Measurements from ENCODE around the gene PPFIBP2. TPM values are rescaled to one million over a fixed set of nuclear protein-coding genes. Genes with fewer than 3 reads are reported as not detected.
"Not testable (repeated sequence)": the region's sequence is repeated elsewhere in the genome, so short reads cannot be mapped to it uniquely, and the experiment has no call there.

Gene PPFIBP2
- total RNA-seq, 1 donor from 2014 or later = 64.1 TPM

DNA sequence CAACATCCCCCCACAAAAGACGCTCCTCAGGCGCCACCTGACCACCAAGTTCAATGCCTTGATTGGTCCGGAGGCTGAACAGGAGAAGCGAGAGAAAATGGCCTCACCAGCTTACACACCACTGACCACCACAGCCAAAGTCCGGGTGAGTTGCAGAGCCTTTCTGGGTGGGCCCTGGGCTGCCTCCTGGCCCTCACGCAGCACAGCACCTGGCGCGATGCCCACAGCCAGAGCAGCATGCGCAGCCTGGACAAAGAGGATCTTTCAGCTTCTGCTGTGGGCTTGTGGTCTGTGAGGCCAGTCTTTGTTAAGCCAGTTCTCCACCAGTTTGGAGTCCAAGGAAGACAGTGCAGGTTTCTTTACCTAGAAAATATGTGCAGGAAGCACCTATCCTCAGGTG, 137.9 kb downstream of the PPFIBP2 start:
- no peak overlapping the region for H3K4me3 Mint-ChIP-seq (ENCODE audit: low read depth)
- H3K36me3 Mint-ChIP-seq (ENCODE audit: insufficient read depth) = peaks cover 24% of the 10 kb centered on the region
- peaks cover 16% of the 10 kb centered on the region for H3K4me1 Mint-ChIP-seq (ENCODE audit: low read depth)
- TF ChIP-seq, protein P1, sequence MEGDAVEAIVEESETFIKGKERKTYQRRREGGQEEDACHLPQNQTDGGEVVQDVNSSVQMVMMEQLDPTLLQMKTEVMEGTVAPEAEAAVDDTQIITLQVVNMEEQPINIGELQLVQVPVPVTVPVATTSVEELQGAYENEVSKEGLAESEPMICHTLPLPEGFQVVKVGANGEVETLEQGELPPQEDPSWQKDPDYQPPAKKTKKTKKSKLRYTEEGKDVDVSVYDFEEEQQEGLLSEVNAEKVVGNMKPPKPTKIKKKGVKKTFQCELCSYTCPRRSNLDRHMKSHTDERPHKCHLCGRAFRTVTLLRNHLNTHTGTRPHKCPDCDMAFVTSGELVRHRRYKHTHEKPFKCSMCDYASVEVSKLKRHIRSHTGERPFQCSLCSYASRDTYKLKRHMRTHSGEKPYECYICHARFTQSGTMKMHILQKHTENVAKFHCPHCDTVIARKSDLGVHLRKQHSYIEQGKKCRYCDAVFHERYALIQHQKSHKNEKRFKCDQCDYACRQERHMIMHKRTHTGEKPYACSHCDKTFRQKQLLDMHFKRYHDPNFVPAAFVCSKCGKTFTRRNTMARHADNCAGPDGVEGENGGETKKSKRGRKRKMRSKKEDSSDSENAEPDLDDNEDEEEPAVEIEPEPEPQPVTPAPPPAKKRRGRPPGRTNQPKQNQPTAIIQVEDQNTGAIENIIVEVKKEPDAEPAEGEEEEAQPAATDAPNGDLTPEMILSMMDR (IDR thresholded peaks at IDR 0.05; ENCODE audit: unreplicated experiment) = no peak
- H3K27me3 Mint-ChIP-seq = no peaks in the 10 kb centered on the region
- no peaks in the 10 kb centered on the region for H3K9me3 Mint-ChIP-seq (ENCODE audit: low read depth)
- H3K27ac Mint-ChIP-seq = peak overlapping the region; percentile 82
- DNase-seq (ENCODE audit: low spot score, unreplicated experiment) = no peak

DNA sequence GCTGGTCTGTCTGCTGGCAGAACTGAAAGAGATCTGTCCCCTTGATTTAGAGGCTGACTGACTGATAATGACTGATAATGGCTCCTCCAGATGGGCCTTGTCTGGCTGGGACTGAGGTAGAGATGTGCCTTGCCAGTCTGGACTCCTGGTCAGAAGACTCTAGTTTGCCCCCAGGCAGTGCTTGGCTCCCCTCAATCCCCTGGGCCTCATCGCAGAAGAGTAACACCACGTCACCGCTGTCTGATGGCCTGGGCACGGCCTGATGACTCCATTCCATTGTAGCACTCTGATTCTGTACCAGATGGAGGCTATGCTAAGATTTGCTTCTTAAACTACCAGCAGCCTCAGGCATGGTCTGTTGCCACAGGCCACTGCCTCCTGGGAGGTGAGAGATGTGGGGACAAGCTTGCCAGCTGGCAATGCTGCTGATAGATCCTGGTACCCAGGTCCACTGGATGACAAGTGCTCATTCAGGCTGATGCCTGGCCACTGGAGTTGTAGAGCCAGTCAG, 140.5 kb downstream of the PPFIBP2 start:
- Mint-ChIP-seq H3K36me3 (ENCODE audit: insufficient read depth) (peaks cover 24% of the 10 kb centered on the region), H3K27ac (no peak overlapping the region), H3K27me3 (no peaks in the 10 kb centered on the region), H3K4me1 (ENCODE audit: low read depth) (no peaks in the 10 kb centered on the region), H3K9me3 (ENCODE audit: low read depth) (no peaks in the 10 kb centered on the region), H3K4me3 (ENCODE audit: low read depth) (no peak overlapping the region)
- DNase-seq (ENCODE audit: low spot score, unreplicated experiment) = no peak
- TF ChIP-seq, protein P1 (IDR thresholded peaks at IDR 0.05; ENCODE audit: unreplicated experiment) = no peak

- no peaks in the 10 kb centered on the region for H3K9me3 Mint-ChIP-seq (ENCODE audit: low read depth)
- peaks cover 16% of the 10 kb centered on the region for H3K36me3 Mint-ChIP-seq (ENCODE audit: insufficient read depth)
- no peaks in the 10 kb centered on the region for H3K4me1 Mint-ChIP-seq (ENCODE audit: low read depth)
- TF ChIP-seq, protein P1 (IDR thresholded peaks at IDR 0.05; ENCODE audit: unreplicated experiment) = no peak
- DNase-seq (ENCODE audit: low spot score, unreplicated experiment) = no peak
- no peak overlapping the region for H3K4me3 Mint-ChIP-seq (ENCODE audit: low read depth)
- H3K27ac Mint-ChIP-seq = no peak overlapping the region
- H3K27me3 Mint-ChIP-seq = no peaks in the 10 kb centered on the region
Measured at GRCh38 chr11:7655253-7656217, 141.7 kb downstream of the PPFIBP2 start.

DNA sequence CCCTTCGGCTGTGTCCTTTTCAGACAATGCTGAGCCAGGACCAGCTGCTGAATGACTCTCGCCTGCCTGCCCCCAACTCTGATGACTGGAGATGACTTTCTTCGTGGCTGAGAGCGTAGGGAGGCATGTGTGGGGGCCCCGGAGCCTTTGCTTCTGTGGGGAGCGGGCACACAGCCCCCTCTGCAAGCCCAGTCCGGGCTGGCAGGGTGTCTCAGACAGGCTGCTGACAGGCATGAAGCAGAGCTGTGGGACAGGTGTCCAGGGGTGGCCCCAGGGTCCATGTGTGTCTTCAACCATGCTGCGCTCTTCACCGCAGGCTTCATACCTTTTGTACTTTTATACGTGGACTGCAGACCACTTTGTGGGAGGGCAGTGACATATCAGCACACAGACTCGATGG, 142.9 kb downstream of the PPFIBP2 start:
- Mint-ChIP-seq H3K4me1 (ENCODE audit: low read depth) (no peaks in the 10 kb centered on the region), H3K36me3 (ENCODE audit: insufficient read depth) (peaks cover 24% of the 10 kb centered on the region), H3K4me3 (ENCODE audit: low read depth) (no peak overlapping the region), H3K27ac (no peak overlapping the region), H3K27me3 (no peaks in the 10 kb centered on the region), H3K9me3 (ENCODE audit: low read depth) (no peaks in the 10 kb centered on the region)
- DNase-seq (ENCODE audit: low spot score, unreplicated experiment) = no peak
- TF ChIP-seq, protein P1 (IDR thresholded peaks at IDR 0.05; ENCODE audit: unreplicated experiment) = no peak

DNA sequence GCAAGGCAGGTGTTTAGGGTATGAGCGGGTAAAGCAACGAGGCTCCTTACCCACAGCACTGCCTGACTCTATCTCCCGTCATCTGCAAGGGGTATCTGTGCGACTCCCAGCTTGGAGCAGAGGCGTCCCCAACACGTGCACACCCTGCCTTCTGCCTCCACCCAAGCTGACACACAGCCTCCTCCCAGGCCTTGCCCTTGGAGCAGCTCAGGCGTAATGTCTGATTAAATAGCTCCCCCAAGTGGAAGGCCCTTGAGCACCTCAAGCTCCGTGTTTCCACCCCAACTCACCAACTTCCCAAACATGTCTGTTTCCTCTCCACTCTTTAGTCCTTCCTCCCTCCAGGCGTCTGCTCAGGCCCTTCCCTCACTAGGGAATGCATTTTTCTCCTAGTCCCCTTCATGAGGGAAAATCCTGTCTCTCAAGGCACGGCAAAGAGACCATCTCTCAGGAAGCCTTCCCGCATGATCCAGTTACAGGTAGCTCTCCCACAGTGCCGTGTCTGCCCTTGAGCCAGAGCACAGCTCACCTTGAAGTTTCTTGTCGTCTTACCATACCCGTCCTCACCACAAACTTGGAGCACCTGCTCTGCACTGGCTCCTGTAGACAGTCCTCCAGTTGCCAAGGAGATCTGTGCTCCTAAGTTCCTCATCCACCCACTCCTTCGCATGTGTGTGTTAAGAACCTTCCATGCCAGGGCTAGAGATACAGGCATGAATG, 143.7 kb downstream of the PPFIBP2 start:
- H3K4me1 Mint-ChIP-seq (ENCODE audit: low read depth) = no peaks in the 10 kb centered on the region
- no peaks in the 10 kb centered on the region for H3K27me3 Mint-ChIP-seq
- H3K4me3 Mint-ChIP-seq (ENCODE audit: low read depth) = no peak overlapping the region
- TF ChIP-seq, protein P1 (IDR thresholded peaks at IDR 0.05; ENCODE audit: unreplicated experiment) = peak; percentile 54
- H3K36me3 Mint-ChIP-seq (ENCODE audit: insufficient read depth) = peaks cover 22% of the 10 kb centered on the region
- no peaks in the 10 kb centered on the region for H3K9me3 Mint-ChIP-seq (ENCODE audit: low read depth)
- no peak for DNase-seq (ENCODE audit: low spot score, unreplicated experiment)
- peak overlapping the region; percentile 43 for H3K27ac Mint-ChIP-seq

GRCh38 chr11:7663531-7663930, 149.7 kb downstream of the PPFIBP2 start:
- H3K36me3 Mint-ChIP-seq (ENCODE audit: insufficient read depth) = peaks cover 36% of the 10 kb centered on the region
- H3K27me3 Mint-ChIP-seq = not testable (repeated sequence)

More at GRCh38 chr11:7663531-7663930, 149.7 kb downstream of the PPFIBP2 start:
- H3K4me3 Mint-ChIP-seq (ENCODE audit: low read depth); DNase-seq (ENCODE audit: low spot score, unreplicated experiment); H3K9me3 Mint-ChIP-seq (ENCODE audit: low read depth); H3K4me1 Mint-ChIP-seq (ENCODE audit: low read depth); H3K27ac Mint-ChIP-seq: not testable (repeated sequence)

Data from progenitor cell of endocrine pancreas (in vitro differentiated cells).